ENCODE measurements around the gene LIPM. TPM values are rescaled to one million over a fixed set of nuclear protein-coding genes. Genes with fewer than 3 reads are reported as not detected.
A peak's percentile ranks its signal among the peaks of the same experiment; 100 is the strongest.
"Not testable (repeated sequence)": the region's sequence is repeated elsewhere in the genome, so short reads cannot be mapped to it uniquely, and the experiment has no call there.

Gene LIPM
- total RNA-seq, 3 donors from 2014 or later (not counting 1 experiment from before 2014, with no cell fraction given), result not detected

DNA sequence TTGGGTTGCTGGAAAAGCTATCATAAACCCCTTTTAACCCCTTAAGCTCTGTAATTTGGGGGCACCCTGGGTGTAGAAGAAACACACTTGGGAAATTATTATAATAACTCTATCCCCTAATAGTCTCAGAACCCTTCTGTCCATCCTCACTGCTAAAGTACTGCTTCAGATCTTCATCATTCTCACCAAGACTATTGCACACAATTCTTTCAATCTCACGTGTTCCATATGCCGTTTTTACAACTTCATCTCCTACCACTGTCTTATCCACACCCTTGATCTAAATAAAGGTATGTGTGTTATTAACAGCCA, 33.3 kb downstream of the LIPM start:
- intact Hi-C loops (cut with micrococcal nuclease), result loop anchor here (1.0 to 5.0 kb wide), 3 partner anchors 45 to 156 kb away; partner anchors contain the start of genes FAS and STAMBPL1
- DNase-seq (no peak), ATAC-seq (peak in 2 of 3 donors; percentile 8 to 17)
- H3K4me3 Mint-ChIP-seq, result no peak overlapping the region
- no peaks in the 10 kb centered on the region for H3K36me3 ChIP-seq (ENCODE audit: control insufficient read depth, insufficient read depth, low read length)
- no peak overlapping the region for H3K4me3 ChIP-seq (ENCODE audit: low read length)
- no peak overlapping the region for H3K27ac ChIP-seq (ENCODE audit: low read length)
- H3K36me3 Mint-ChIP-seq, result no peaks in the 10 kb centered on the region
- no peaks in the 10 kb centered on the region for H3K9me3 ChIP-seq (ENCODE audit: control insufficient read depth, insufficient read depth, low read length)
- 25% methylated on average over 1 of the region's 2 CpGs for WGBS (ENCODE audit: insufficient coverage)
- H3K4me1 ChIP-seq (ENCODE audit: control insufficient read depth, insufficient read depth, low read length), result peaks cover 5% of the 10 kb centered on the region
- no peaks in the 10 kb centered on the region for H3K9me3 Mint-ChIP-seq
- TF ChIP-seq, protein P1, sequence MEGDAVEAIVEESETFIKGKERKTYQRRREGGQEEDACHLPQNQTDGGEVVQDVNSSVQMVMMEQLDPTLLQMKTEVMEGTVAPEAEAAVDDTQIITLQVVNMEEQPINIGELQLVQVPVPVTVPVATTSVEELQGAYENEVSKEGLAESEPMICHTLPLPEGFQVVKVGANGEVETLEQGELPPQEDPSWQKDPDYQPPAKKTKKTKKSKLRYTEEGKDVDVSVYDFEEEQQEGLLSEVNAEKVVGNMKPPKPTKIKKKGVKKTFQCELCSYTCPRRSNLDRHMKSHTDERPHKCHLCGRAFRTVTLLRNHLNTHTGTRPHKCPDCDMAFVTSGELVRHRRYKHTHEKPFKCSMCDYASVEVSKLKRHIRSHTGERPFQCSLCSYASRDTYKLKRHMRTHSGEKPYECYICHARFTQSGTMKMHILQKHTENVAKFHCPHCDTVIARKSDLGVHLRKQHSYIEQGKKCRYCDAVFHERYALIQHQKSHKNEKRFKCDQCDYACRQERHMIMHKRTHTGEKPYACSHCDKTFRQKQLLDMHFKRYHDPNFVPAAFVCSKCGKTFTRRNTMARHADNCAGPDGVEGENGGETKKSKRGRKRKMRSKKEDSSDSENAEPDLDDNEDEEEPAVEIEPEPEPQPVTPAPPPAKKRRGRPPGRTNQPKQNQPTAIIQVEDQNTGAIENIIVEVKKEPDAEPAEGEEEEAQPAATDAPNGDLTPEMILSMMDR (IDR thresholded peaks at IDR 0.05), result peak; percentile 50
- no peaks in the 10 kb centered on the region for H3K27me3 Mint-ChIP-seq (ENCODE audit: low read depth in 2 of 2)
- no peak overlapping the region for H3K27ac Mint-ChIP-seq
- H3K4me1 Mint-ChIP-seq, result peaks cover 25 to 27% of the 10 kb centered on the region in 2 donors
- no peaks in the 10 kb centered on the region for H3K27me3 ChIP-seq (ENCODE audit: control insufficient read depth, insufficient read depth, low read length)

DNA sequence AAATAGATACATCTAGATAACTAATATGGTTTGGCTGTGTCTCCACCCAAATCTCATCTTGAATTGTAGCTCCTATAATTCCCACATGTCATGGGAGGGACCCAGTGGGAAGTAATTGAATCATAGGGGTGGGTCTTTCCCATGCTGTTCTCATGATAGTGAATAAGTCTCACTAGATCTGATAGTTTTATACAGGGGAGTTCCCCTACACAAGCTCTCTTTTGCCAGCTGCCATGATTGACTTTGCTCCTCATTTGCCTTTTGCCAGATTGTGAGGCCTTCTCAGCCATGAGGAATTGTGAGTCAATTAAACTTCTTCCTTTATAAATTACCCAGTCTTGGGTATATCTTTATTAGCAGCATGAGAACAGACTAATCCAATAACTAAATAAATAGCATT, 35.1 kb downstream of the LIPM start:
- H3K27me3 ChIP-seq (ENCODE audit: control insufficient read depth, insufficient read depth, low read length); H3K9me3 ChIP-seq (ENCODE audit: control insufficient read depth, insufficient read depth, low read length); H3K9me3 Mint-ChIP-seq; H3K36me3 Mint-ChIP-seq; H3K27me3 Mint-ChIP-seq (ENCODE audit: low read depth in 2 of 2); H3K4me3 Mint-ChIP-seq; ATAC-seq; H3K36me3 ChIP-seq (ENCODE audit: control insufficient read depth, insufficient read depth, low read length); H3K27ac Mint-ChIP-seq; H3K4me1 ChIP-seq (ENCODE audit: control insufficient read depth, insufficient read depth, low read length); DNase-seq; H3K4me3 ChIP-seq (ENCODE audit: low read length); H3K27ac ChIP-seq (ENCODE audit: low read length): not testable (repeated sequence)
- intact Hi-C loops (cut with micrococcal nuclease), result loop anchor here (5.0 kb wide), 1 partner anchor 155 kb away; the partner anchor contains the start of gene FAS
- H3K4me1 Mint-ChIP-seq, result peaks cover 13 to 15% of the 10 kb centered on the region in 2 donors

DNA sequence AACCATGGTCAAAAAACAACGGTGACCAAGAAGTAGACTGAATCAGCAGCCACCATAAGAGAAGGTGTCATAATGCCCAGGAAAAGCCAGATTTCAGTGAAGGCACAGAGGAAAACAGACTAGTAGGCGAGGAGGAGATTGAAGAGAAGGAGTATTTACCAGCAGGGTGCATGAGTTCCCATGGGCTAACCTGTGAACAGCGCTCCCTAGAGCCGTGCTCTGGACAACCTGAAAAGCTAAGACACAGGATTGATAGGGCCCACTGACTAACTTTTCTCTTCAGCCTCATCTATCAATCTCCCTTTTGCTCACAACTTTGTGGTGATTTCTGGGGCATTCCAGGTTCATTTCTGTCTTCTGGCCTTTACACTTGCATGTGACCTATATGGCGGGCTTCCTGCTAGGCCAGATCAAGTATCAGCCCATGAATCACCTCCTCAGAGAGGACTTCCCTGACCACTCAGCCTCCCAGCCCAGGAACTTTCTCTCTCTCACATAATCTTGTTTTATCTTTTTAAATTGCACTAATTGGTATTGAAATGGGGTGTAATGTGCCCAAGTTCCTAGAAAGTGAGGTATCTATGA, 36.3 kb downstream of the LIPM start:
- peaks cover under 1 to 3% of the 10 kb centered on the region in 2 donors for H3K27me3 Mint-ChIP-seq (ENCODE audit: low read depth in 2 of 2)
- no peaks in the 10 kb centered on the region for H3K4me1 ChIP-seq (ENCODE audit: control insufficient read depth, insufficient read depth, low read length)
- H3K27me3 ChIP-seq (ENCODE audit: control insufficient read depth, insufficient read depth, low read length), result no peaks in the 10 kb centered on the region
- no peaks in the 10 kb centered on the region for H3K36me3 Mint-ChIP-seq
- no peaks in the 10 kb centered on the region for H3K9me3 ChIP-seq (ENCODE audit: control insufficient read depth, insufficient read depth, low read length)
- DNase-seq (no peak), ATAC-seq (no peak)
- H3K4me1 Mint-ChIP-seq, result peaks cover 2% of the 10 kb centered on the region in 2 donors
- no peak overlapping the region for H3K27ac ChIP-seq (ENCODE audit: low read length)
- H3K27ac Mint-ChIP-seq, result no peak overlapping the region
- TF ChIP-seq, protein P1 (IDR thresholded peaks at IDR 0.05), result no peak
- H3K4me3 ChIP-seq (ENCODE audit: low read length), result no peak overlapping the region
- H3K36me3 ChIP-seq (ENCODE audit: control insufficient read depth, insufficient read depth, low read length), result no peaks in the 10 kb centered on the region
- intact Hi-C loops (cut with micrococcal nuclease), result loop anchor here (5.0 kb wide), 1 partner anchor 153 kb away; the partner anchor contains the start of gene FAS
- H3K4me3 Mint-ChIP-seq, result no peak overlapping the region
- H3K9me3 Mint-ChIP-seq, result no peaks in the 10 kb centered on the region
- 85% methylated on average over 5 of the region's 5 CpGs for WGBS (ENCODE audit: insufficient coverage)

DNA sequence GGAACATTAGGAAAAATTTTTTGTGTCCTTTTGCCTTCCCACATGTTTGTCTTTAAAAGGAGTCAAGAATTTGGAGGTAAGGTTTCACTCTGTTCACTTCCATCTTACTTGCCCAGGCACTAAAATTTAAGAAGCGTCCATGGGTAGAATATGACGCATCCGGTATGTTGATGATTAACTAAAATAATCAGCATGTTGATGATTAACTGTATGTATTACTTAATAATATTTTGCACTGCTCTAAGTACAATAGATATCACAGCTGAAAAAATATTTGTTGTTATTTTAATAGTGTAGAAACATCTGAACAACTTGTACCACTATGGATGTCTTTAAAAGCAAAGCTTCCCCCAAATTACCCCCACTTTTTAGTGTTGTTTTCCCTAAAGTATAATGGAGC, 37.6 kb downstream of the LIPM start:
- no peak overlapping the region for H3K27ac ChIP-seq (ENCODE audit: low read length)
- no CpG with 5 or more reads among the region's 3 CpGs for WGBS (ENCODE audit: insufficient coverage)
- H3K27ac Mint-ChIP-seq, result no peak overlapping the region
- H3K4me1 Mint-ChIP-seq, result no peaks in the 10 kb centered on the region
- no peaks in the 10 kb centered on the region for H3K9me3 Mint-ChIP-seq
- H3K4me3 Mint-ChIP-seq, result no peak overlapping the region
- DNase-seq (no peak), ATAC-seq (no peak)
- TF ChIP-seq, protein P1 (IDR thresholded peaks at IDR 0.05), result no peak
- no peaks in the 10 kb centered on the region for H3K27me3 ChIP-seq (ENCODE audit: control insufficient read depth, insufficient read depth, low read length)
- H3K36me3 ChIP-seq (ENCODE audit: control insufficient read depth, insufficient read depth, low read length), result no peaks in the 10 kb centered on the region
- no peaks in the 10 kb centered on the region for H3K4me1 ChIP-seq (ENCODE audit: control insufficient read depth, insufficient read depth, low read length)
- H3K36me3 Mint-ChIP-seq, result no peaks in the 10 kb centered on the region
- H3K9me3 ChIP-seq (ENCODE audit: control insufficient read depth, insufficient read depth, low read length), result no peaks in the 10 kb centered on the region
- peaks cover 3 to 7% of the 10 kb centered on the region in 2 donors for H3K27me3 Mint-ChIP-seq (ENCODE audit: low read depth in 2 of 2)
- no peak overlapping the region for H3K4me3 ChIP-seq (ENCODE audit: low read length)
- intact Hi-C loops (cut with micrococcal nuclease), result no loop called here

Data from natural killer cell (primary cell).